K562 (cell line): ENCODE results near the gene ST6GALNAC5. TPM values are rescaled to one million over a fixed set of nuclear protein-coding genes. Genes with fewer than 3 reads are reported as not detected.

ENCODE experiments used
- HLTF ChIP-seq: fragments of 450-650 bp; IDR thresholded peaks from 2 replicates; pipeline ENCODE4 v1.6.1; 2016
- NONO ChIP-seq, 2 experiments: fragments of 200-400 bp in 1 of 2; fragments of 450-650 bp in 1 of 2; formaldehyde crosslinking in 1 of 2; IDR thresholded peaks; 2 replicates each; pipeline ENCODE4 v1.6.1; 2017; ENCODE audit warnings: low read depth in 2 of 2, mild to moderate bottlenecking in 2 of 2, moderate library complexity in 2 of 2, low read length in 1 of 2
- ZC3H11A ChIP-seq: IDR thresholded peaks from 2 replicates; pipeline ENCODE4 v1.6.1; 2012; ENCODE audit warnings: low read depth, low read length, improper control_type of control experiment
- ZNF41 ChIP-seq: fragments of 250-450 bp; sonication (Bioruptor Pico); conservative IDR thresholded peaks from 2 replicates; pipeline ENCODE4 v1.4.0; 2020; ENCODE audit warnings: mild to moderate bottlenecking
- microRNA-seq: library from miRNA; unstranded; fragments of <30 nt; microRNA quantifications from one replicate; pipeline ENCODE4, GENCODE V29; 2018; ENCODE audit warnings: borderline microRNAs expressed
- polyA plus RNA-seq, 8 experiments: library from polyadenylated mRNA; depleted of rRNA in 4 of 8; stranded (reverse) in 5 of 8; unstranded in 3 of 8; fragments of >200 nt; fragmentation: Nextera tagmentation in 2 of 8; fragmentation: Illumina TruSeq in 1 of 8; extraction: Ambion mirVana in 2 of 8; extraction: Trizol in 1 of 8; gene quantifications; 2 replicates each; pipeline versions ENCODE4 v1.2.1 to v1.2.3, GENCODE V29; 2011 to 2014; ENCODE audit warnings: inconsistent platforms in 1 of 8, missing spikeins in 1 of 8
- small RNA-seq: library from RNA; depleted of rRNA; stranded (forward); fragments of <200 nt; gene quantifications from one replicate; pipeline ENCODE3, GENCODE V24; 2014
- total RNA-seq, 7 experiments: library from RNA; depleted of rRNA in 6 of 7; stranded (reverse); fragments of >200 nt in 6 of 7; fragmentation: Illumina TruSeq in 2 of 7; extraction: Trizol in 2 of 7; gene quantifications; 2 replicates each; pipeline versions ENCODE4 v1.2.1 to v1.2.3, GENCODE V29; 2011 to 2021; ENCODE audit warnings: low replicate concordance in 1 of 7
- TF ChIP-seq, protein P1 (sequence below): fragments of 450-650 bp; IDR thresholded peaks from 2 replicates; pipeline ENCODE4 v1.6.1; 2016; ENCODE audit warnings: borderline replicate concordance
- TF ChIP-seq, protein P2 (sequence below): IDR thresholded peaks from 2 replicates; pipeline ENCODE4 v1.6.1; 2012; ENCODE audit warnings: low read depth, low read length, improper control_type of control experiment, borderline replicate concordance

ST6GALNAC5 gene
- total and polyA plus RNA-seq, 9 of the 15 experiments (the other 6 are each of a cell fraction or from before 2014, with no cell fraction given): 0.04 to 0.14 TPM; not detected in 7

DNA sequence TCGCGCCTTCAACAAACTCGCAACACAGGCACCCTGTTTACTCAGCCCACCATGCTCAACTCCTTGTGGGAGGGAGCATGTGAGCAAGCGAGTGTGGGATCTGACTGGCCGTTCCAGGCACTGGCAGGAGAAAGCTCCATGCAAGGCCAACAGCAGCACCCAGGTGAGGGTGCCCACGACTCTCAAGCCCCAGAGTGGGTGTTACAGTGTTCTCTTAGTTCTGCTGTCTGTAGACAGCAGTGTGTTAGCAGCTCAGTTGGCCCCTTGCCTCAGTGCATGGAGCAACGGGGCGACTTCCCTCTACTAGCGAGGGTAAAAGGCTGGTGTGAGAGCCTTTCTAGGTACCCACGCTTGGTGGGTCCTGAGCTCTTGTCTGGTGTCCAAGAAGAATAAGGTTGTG is 237.4 kb downstream of the ST6GALNAC5 start (continued):
- TF ChIP-seq, protein P1, sequence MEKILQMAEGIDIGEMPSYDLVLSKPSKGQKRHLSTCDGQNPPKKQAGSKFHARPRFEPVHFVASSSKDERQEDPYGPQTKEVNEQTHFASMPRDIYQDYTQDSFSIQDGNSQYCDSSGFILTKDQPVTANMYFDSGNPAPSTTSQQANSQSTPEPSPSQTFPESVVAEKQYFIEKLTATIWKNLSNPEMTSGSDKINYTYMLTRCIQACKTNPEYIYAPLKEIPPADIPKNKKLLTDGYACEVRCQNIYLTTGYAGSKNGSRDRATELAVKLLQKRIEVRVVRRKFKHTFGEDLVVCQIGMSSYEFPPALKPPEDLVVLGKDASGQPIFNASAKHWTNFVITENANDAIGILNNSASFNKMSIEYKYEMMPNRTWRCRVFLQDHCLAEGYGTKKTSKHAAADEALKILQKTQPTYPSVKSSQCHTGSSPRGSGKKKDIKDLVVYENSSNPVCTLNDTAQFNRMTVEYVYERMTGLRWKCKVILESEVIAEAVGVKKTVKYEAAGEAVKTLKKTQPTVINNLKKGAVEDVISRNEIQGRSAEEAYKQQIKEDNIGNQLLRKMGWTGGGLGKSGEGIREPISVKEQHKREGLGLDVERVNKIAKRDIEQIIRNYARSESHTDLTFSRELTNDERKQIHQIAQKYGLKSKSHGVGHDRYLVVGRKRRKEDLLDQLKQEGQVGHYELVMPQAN: no peak
- no peak for TF ChIP-seq ZC3H11A
- TF ChIP-seq, protein P2, sequence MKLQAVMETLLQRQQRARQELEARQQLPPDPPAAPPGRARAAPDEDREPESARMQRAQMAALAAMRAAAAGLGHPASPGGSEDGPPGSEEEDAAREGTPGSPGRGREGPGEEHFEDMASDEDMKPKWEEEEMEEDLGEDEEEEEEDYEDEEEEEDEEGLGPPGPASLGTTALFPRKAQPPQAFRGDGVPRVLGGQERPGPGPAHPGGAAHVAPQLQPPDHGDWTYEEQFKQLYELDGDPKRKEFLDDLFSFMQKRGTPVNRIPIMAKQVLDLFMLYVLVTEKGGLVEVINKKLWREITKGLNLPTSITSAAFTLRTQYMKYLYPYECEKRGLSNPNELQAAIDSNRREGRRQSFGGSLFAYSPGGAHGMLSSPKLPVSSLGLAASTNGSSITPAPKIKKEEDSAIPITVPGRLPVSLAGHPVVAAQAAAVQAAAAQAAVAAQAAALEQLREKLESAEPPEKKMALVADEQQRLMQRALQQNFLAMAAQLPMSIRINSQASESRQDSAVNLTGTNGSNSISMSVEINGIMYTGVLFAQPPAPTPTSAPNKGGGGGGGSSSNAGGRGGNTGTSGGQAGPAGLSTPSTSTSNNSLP: no peak
- no peak for TF ChIP-seq ZNF41 (CRISPR knock-in tag)
- no peak for TF ChIP-seq HLTF
- no peak for TF ChIP-seq NONO (IDR thresholded peaks at IDR 0.05; ENCODE audit: low read depth in 2 of 2, low read length in 1 of 2)

Small RNA genes lying within 50 kb of the gene (microRNA-seq; reads per million reads assigned to microRNA genes)
- not detected for gene MIR7156

Small RNA genes lying within 50 kb of the gene (small RNA-seq; reads per million reads assigned to genes)
- gene MIR7156: not detected
